GM15510 (cell line): Measurements from ENCODE around the gene GRM8.

Experiments used
- POLR2A ChIP-seq: IDR thresholded peaks from 3 replicates; pipeline ENCODE4 v1.6.1; 2011; ENCODE audit warnings: borderline replicate concordance; ENCODE audit not compliant: insufficient read length; ENCODE audit errors: extremely low read depth

Gene GRM8

DNA sequence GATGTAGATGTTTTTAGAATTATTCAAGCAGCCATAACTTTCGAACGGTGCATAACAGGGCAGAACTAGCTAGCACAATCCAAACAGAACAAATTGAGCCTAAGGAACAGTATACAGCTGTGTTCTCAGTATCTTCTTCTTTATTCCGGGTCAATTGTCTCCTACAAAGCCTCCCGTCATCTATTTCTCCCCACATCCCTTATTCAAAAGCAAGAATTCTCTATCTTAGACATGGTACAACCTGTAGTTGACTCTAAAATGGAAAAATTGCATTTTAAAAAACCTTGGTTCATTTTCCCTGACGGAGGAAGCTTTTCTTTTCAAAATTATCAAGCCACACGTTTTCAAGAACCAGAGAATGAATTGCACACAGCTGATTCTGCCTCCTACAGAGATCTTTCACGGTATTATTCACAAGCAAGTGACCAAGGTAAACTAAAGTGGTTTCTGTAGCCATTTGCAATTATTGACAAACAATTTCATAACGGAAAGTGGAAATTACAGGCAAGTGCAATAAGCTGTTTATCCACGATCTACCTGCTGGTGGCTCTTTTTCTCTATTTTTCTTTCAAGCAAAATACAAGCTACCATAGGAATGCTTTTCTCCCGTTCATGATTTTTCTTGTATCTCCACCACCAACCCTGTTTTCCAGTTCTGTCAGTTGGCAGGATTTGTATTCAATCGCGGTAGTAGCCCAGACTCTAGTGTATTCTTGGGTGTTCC is 2.3 kb downstream of the GRM8 start:
- TF ChIP-seq POLR2A: no peak

DNA sequence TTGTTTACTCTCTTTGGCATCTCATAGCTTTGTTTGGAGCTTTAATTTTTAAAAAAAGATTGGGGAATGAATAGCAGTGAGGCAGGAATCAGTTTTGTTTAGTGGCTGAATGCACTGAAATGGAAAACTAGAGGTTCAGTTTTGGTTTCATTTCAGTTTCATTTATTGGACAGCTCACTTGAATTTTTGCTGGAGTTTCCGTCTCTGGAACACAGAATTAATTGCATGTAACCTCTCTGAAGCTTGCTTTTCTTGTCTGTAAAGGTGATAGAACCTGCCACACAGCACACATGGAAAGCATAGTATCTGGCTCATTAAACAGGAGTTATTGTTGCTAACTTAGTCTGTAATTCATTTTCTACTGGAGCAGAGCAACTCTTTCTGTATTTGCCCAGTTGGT is 7.1 kb downstream of the GRM8 start:
- no peak for TF ChIP-seq POLR2A

DNA sequence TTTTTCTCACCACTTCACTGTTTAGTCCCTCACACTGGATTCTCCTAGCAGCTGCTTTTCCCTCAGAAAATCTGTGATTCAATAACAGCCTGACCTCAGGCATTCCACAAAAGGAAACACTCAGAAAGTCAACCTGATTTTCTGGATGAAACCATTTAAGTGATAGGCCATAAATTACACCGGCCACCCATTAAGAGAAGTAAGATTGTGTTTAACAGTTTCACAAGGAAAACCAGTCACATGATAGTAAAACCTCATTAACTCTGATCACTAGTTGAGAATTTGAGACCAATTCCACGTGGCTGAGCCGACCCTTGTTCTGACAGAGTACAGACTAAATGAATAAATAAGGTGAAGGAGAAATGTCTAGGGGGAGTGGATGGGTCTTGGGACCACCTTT is 7.7 kb downstream of the GRM8 start:
- TF ChIP-seq POLR2A: no peak

DNA sequence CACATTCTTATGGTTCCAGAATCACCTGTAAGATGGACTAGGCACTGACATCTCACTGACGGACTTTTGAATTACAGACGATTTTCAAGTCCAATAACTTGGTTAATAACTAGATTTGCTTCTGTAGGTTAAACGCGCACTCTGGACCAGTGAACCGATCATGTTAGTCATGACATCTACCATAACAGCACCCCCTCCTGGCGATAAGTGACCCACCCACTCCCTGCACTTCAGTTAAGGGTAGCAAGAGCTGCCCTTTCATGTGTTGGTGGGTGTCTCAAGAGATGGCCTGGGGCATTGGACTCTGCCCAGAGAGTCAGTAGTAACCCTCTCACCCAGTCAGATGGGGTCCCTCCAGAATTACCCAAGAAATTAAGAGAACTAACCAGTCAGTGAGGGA is 12.9 kb downstream of the GRM8 start:
- TF ChIP-seq POLR2A: no peak

DNA sequence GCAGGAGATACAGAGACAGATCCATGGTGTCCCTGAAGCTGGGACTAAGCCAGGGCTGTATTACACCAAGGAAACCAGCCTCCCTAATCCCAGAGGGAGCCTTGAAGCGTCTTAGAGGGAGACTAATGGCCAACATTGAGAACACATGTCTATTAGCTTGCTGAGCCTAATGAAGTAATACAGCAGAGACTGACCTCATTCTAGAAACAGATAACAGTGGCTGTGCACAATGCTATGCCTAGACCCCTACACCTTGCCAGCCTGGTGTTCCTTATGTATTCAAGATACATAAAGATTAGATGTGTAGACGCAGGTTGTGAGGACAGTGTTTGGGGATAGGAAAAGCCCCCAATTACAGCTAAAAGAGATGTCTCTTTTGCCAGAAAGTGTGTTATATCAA is 19.1 kb downstream of the GRM8 start:
- TF ChIP-seq POLR2A: no peak

DNA sequence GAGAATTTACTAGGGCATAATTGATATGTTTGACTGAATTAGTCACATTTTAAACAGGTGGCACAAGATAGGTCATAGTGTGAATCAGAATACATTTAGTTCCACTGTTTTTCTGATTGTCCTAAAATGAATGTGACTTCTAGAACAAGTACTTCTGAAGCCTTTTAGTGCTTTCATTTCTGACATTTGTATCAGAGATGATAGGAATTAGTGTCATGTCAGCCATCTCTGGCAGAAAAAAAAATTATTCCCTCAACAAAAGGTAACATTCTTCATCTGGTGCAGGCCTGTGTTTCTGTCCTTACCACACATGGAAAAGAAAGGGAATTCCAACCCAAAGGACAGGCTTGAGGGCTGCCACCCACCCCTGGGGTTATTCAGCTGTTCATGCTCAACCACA is 21.3 kb downstream of the GRM8 start:
- TF ChIP-seq POLR2A: no peak

DNA sequence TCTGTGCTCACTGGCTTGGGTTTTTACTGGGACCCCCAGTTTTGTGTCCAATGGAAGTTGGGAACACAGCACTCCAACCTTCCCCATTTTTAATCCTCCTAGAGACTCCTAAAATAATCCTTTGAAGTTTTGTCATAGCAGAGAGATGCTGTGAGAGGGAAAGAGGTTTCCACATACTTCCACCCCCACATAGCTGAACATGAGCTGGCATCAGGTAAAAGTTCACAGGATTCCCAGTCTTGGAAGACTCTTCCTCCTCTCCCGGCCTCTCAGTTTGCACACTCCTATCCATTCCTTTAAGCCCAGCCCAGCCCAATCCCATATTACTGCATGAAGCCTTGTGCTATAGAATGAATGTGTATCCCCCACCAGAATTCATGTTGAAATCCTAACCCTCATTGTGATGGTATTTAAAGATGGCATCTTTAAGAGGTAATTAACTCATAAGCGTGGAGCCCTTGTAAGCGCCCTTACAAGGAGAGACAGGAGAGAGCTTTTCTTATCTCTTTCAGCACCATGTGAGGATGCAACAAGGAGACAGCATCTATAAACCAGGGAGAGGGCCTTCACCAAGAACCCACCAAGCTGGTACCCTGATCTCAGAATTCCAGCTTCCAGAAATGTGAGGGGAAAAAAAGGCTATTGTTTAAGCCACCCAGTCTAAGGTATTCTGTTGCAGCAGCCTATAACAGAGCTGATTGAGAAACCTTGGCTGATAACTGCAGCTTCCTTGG is 22.4 kb downstream of the GRM8 start:
- TF ChIP-seq POLR2A: no peak

DNA sequence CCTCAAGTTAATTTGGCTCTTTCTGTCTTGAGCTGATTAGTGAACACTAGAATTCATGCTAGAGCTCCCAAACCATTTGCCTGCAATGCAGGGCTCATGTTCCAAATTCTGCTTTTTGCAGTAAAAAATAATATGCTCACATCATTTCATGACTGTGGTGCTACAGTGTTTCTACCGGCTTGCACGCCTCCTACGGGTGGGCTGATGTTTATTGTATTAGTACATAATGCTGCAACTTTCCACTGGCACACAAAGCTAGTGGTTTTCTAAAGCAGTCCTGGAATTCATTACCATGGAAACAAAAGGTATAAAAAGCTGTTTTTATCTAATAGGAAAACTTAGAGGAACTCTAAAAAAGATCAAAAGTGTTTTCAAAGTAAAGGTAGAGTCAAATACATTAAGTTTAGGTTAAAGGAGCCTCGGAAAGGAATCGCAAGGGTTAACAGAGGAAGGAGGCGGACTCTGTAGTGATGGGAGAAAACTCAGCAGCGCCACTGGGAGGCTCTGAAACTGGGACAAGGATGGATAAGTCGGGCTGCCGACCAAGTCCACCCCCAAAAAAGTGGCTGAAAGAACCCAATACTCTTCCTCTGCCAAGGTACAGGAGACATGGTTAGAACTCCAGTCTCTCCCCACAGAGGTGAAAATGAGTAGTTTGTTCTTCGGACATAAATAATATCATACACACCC is 25.9 kb downstream of the GRM8 start:
- TF ChIP-seq POLR2A: no peak

DNA sequence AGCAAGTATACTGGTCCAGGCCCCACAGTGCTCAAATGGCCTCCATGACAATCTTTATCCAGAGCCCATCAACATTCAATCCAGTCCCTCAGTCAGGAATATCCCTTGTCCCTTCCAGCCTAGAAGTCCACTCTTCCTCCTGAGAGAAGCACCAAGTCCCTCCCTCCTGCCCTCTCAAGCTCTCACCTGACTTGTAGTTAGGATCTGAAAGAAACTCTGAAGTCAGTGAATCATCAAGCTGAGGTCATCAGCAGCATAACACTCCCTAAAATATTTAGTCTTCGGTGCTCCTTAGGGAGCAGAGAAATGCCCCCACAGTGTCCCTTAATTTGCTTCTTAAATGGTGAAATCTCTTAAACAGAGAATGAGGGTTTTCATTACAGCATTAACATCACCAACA is 31.0 kb downstream of the GRM8 start:
- TF ChIP-seq POLR2A: no peak

DNA sequence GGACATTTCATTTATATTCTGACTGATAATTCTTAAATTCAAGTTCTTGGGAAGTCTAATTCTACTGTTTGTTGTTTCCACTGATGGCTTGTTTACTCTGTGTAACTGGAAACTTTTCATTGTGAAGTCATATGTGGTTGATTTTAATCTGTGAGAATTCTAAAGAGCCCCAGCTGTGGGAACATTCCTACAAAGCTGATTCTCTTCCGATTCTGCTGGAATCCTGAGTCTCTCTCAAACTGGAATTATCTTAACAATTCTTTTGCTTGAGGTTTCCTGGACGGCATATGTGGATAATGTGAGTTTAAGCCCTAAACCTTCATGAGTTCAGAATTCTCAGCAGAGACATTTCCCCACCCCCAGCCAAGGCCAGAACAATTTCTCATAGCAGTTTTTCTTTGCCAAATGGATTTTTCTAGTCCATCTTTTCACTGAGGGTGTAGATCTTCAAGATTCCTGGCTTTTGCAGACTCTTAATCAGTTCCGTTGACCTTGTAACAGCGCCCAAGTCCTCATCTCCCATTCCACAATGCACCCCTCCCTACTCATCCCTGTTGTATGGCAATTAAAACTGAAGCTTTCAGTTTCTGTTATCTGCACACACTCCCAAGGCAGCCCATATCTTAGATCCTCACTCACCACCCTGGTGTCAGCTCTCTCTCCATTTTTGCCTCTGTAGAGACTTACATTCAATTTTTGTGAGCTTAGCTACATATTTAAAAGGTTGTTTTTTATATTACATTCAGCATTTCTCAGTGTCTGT is 37.6 kb downstream of the GRM8 start:
- no peak for TF ChIP-seq POLR2A

DNA sequence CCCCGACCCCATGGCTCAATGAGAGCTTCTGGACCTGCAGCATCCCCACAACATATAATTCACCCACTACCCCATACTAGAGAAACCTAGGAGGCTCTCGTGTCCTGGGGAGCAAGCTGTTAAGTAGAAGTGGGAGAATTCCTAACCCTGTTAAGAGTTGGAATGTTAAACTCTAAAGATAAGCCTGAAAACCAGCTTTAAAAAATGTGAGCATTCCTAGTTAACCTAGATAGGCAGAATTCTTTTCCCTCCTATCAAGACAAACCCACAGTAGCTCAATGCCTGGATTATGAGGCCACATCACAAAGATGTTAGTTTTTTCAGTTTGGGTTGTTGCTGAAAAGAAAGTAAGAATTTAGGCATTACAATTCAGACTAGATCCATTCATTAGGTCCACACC is 42.9 kb downstream of the GRM8 start:
- TF ChIP-seq POLR2A: no peak

DNA sequence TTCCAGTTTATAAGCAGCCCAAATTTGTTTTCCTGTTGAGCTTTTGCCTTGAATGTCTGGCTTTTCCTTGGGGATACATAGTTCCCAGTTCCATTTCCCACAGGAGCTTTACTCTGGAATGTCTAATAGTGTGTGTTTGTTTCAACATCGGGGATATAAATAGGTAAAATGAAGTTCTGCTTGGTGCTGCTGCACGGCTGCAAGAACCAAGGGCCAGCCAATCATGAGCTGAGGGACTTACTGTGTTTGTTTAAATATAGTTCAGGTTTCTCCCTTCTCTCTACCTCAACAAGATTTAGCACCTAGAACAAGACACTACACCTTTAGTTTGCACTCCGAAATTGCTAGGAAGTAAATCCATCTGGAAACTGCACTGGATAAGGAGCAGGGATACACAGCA is 43.9 kb downstream of the GRM8 start:
- no peak for TF ChIP-seq POLR2A

DNA sequence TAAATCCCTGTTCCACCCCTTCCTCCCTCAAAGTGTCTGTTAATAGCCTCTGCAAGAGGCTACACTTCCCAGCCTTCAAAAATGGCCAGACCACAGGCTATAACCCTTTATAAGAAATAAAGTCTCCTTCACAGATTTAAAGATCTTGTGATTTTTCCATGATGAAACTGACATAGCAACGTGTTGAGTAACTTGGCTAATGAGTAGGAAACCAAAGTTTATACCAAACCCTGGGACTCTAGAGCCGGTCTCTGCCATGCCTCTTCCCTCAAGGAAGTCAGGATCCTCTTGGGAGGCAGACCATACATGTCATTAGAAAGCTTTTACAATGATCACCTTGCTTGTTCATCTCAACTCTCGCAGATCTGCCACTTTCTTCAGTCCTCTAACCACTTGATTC is 44.4 kb downstream of the GRM8 start:
- no peak for TF ChIP-seq POLR2A

DNA sequence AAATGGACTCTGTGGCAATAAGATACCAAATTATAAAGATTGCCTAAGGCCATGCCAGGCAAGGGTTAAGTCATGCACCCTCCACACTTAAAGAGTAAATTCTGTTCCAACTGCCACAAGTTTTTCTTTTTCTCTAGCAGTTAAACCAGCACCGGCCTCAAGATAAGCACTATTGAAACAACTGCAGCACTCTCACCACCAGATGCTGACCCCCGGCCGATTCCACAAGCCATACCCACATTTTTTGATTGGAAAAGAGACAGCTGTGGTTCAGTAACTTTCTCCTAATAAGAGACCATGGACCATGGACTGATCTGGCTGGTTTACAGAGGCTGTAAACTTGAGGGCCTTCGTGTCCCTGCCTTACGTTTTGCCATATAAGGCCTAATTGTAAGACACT is 44.9 kb downstream of the GRM8 start:
- TF ChIP-seq POLR2A: no peak

DNA sequence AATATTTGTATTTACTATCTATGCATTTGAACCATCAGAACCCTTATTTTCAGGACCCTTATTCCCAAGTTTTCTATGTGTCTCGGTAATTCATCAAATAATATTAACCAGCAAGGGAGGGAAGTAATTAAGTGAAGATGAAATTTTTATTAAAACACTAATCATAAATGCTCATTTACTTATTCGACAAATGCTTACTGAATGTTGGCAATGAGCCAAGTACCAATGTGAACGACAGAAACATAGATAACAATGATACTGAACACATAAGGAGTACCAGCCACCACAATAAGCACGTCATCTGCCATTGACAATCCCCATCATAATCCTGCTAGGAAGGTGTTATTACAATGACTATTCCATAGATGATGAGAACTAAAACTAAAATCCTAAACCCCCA is 45.5 kb downstream of the GRM8 start:
- TF ChIP-seq POLR2A: no peak
